GM19238 (cell line): ENCODE measurements around the gene FRMPD1.
"Not testable (repeated sequence)": the region's sequence is repeated elsewhere in the genome, so short reads cannot be mapped to it uniquely, and the experiment has no call there.

Experiments
- DNase-seq: peaks from one replicate; pipeline ENCODE4 v3.0.0; 2011; ENCODE audit warnings: low spot score; ENCODE audit not compliant: insufficient read length

Gene FRMPD1, protein sequence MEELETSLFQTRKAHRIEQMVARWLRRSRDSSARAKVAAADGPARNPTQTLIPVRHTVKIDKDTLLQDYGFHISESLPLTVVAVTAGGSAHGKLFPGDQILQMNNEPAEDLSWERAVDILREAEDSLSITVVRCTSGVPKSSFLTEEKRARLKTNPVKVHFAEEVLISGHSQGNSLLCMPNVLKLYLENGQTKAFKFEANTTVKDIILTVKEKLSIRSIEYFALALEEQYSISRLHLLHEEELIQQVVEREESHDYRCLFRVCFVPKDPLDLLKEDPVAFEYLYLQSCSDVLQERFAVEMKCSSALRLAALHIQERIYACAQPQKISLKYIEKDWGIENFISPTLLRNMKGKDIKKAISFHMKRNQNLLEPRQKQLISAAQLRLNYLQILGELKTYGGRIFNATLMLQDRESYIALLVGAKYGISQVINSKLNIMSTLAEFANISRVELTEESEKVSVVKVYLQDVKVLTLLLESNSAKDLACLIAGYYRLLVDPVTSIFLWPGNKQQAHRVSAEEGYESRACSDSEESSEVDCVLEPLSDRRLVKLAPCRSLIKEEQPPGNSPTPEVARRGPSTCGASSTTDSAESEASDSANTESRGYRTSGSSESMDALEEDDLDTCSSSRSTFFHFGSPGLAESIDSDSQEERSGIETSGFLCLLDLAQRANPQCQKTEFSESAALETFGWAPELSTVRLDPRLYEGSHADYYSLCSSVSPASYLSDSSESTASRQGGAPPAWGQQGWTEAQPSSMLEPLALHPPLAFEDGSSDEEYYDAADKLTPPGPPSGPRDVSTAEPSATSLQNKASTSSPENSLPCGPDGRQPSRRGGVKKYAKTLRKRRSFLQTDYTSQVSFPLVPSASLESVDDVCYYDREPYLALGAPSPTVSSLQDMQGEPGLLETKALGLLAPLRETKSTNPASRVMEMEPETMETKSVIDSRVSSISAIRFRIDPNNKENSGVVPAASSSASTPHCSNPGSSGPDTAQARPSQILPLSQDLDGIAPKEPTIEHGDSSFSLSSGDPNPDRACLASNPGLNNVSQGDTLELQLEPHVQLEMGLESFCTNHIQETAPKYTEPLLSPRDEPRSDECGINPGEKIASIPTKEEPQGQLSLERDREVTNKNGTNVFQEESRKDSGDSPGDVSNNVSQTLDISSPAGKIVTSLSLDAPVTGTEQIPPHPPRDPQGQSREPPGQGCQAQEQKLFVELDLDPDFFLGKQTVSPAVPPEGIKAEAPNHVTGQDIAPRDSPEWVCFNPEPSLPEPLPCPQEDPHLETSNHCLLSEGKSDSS (N-terminal part only)

DNA sequence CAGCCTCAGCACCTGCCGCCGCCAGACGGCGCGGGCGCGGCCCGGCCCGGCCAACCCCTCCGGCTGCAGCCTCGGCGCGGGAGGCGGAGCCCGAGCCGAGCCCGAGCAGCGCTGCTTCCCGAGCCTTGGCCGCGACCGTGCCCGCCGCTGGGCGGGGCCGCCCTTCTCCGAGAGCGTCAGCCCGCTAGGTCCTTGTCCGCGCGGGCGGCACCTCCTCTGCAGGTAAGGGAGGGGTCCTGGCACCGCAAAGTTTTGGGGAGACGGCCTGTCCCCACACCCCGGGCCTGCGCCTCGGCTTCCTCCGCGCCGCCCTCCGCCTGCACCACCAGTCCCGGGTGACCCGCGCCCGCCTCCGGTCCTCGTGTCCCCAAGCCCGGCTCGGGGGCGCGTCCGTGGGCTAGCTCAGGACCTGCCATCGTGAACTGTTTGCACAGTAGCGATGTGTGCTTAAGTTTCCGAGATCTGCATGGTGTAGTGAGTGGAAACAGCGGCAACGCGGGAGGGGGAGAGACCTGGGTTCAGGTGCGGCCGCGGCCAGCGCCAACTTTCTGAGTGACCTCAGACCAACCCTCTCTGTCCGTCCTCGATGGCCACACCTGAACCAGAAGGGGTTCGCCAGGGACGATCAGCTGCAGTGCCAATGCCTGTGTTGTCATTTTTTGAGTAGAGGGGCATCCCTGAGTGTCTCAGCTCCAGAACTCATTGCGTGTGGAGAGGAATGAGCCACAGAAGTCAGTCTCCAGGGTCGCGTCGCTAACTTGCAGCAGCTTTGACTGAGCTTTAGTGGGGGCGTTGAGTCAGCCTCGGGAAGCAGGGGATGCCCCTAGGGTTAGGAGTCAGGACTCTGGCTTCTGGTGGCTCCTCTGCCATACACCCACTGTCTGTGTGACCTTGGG lies at the start of gene FRMPD1:
Gene FRMPD1, plus strand, starts transcription at position 82 of the 896 bp plus-strand sequence. CDS start 41,688 bp downstream, outside the sequence.
- DNase-seq: peak; percentile 56

DNA sequence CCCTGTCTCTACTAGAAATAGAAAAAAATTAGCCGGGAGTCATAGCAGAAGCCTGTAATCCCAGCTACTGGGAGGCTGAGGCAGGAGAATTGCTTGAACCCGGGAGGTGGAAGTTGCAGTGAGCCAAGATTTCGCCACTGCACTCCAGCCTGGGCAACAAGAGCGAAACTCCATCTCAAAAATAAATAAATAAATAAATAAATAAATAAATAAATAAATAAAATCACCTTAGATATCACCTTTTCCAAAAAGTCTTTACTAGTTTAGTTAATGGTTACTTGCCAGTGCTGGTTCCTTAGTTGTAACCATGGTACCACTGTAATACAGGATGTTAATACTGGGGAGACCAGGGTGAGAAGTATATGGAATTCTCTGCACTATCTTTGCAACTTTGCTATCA lies 48.7 kb upstream of the FRMPD1 start:
- not testable (repeated sequence) for DNase-seq

DNA sequence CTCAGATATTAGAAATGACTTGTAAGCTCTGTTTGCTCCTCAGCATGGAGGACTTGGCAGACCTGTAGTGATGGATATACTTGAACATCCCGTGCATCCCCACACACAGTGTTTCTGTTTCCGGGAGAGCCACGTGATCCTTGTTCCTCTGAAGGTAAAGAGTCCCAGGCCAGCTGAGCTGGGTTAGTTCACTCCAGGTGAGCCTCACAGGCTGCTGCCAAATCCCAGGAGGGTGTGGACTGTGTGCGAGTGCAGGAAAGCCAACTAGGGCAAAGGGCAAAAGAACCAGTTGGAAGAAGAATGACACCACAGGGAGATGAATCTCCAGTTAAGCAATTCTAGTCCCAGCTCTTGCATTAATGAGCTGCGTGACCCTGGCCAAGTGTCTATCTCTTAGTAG lies 47.9 kb upstream of the FRMPD1 start:
- DNase-seq: no peak

DNA sequence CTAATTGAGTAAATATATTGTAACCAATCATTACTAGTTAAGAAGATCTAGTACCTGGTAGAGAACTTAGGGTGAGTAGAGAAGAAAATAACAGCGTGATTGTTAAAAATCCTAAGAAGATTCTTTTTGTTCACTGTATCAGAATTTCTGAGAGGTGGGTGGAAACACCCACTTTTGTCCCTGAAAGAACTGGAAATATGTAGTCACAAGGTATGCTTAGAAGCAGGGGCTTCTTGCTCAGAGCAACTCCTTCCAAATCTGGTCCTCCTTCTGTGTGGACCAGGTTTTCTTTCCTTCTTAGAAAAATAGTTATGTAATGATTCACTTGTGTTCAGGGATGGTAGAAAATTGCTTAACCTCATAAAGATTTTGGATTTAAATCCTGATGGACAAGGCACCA lies 46.5 kb upstream of the FRMPD1 start:
- DNase-seq: no peak

DNA sequence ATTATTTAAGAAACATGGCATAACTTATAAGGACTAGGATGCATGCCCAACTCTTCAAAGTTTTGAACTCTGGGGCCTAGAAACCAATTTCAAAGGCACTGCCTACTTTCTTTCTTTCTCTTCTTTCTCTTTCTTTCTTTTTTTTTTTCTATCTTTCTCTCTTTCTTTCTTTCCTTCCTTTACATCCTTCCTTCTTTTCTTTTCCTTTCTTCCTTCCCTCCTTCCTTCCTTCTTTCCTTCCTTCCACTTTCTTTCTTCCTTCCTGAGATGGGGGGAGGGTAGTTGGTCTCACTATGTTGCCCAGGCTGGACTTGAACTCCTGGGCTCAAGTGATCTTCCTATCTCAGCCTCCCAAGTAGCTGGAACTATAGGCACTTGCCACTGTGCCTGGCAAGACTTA lies 42.5 kb upstream of the FRMPD1 start:
- DNase-seq: no peak

DNA sequence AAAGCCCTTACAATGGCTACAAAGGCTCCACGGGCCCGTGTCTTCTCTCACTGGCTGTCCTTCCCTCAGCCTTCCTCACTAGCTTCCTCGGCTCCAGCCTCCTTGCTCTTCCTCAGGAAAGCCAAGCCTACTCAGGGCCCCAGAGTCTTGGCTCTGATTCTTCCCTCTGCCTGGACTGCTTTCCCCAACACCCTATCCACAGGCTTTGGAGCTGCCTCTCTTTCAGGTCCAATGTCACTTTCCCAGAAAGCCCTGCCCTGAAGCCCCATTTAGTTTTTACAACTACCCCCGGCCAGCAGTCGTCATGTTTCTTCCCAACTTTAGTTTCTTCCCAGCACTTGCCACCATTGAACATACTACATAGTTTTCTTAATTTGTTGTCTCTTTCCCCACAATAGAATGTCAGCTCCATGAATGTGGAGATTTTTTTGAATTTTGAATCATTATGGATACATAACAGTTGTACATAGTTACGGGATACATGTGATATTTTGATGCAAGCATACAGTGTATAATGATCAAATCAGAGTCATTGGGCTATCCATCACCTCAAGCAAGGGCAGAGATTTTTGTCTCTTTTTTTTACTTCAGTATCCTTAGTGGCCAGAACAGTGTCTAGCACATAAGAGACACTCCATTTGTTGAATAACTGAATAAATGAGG lies 40.9 kb upstream of the FRMPD1 start:
- DNase-seq: no peak

DNA sequence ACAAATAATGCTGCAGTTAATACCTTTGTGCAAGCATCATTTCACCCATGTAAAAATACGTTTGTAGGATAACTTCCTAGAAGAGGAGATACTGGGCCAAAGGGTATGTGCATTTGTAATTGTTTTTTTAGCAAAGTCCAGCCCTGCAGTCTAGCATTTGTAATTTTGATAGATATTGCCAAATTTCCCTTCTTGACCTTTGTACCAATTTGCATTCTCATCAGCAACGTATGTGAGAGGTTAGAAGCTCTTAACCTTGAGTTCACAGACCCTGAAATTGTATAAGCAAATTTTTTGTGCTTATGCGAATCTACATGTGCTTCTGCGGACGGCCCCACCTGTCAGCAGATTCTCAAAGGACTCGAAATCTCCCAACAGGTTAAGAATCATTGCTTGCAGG lies 39.7 kb upstream of the FRMPD1 start:
- DNase-seq: no peak

DNA sequence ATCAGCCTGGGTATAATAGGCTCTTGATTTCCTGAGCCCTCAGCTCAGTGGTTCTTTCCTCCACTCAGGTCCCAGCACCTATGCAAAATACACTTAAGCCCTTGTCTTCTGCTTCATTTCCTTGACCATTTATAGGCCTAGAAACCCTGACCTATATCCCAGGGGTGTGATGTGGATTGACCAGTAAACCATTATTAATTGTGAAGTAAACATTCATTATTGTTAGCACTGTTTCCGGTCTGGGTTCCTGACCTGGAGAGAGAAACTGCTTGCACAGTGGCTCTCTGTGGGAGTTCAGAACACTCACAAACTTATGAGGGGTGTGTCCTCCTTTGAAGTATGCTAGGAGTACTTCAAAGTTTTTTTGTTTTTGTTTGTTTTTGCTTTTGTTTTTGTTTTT lies 38.8 kb upstream of the FRMPD1 start:
- DNase-seq: no peak

DNA sequence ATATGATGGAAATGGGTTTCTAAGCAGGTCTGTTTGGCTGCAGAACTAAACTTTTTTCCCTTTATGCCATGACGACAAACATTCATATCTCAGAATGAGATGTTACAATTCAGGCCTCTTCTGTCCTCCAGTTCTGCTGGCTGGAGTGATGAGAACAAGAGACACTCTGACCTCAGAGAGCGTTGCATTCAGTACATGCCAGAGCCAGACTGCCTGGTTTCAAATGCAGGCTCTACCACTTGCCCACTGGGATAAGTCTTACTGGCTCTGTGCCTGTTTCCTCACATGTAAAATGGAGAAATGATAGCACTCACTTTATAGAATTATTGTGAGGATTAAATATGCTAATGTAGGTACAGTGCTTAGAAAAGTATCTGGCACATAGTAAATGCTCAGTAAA lies 33.6 kb upstream of the FRMPD1 start:
- no peak for DNase-seq

DNA sequence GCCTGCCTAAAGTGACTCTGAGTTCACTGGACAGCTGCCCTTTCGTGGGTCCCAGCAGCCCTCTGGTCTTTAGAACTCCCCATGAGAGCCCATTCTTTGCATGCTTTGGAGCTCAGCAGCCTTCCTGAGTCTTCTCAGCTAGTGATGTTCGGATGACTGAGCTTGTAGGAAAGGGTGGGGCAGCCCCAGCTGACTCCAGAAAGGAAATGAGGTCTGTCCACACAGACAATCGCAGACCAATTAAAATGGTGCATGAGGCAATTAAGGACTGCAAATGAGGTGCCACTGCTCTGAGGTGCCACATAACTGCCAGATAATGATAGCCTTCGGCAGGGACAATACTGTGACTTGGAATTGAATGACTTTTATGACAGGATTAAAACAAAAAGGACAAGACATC lies 32.9 kb upstream of the FRMPD1 start:
- no peak for DNase-seq

DNA sequence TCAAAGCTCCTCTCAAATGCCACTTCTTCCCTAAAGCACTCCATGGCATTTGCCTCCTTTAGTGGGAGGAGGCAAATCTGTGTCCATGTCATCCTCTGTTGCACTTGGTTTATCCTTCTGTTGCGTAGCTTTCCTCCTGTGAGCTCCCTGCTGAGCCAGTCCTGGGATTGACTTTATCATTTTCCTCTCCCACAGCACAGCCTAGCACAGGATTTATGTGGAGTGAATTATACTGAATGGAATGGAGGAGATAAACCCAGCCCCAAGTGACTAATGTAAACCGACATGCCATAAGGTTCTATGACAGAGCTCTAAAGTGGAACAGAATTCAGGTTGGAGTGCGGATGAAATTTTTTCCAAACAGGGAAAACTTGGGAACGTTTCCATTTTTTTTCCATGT lies 31.9 kb upstream of the FRMPD1 start:
- DNase-seq: no peak

DNA sequence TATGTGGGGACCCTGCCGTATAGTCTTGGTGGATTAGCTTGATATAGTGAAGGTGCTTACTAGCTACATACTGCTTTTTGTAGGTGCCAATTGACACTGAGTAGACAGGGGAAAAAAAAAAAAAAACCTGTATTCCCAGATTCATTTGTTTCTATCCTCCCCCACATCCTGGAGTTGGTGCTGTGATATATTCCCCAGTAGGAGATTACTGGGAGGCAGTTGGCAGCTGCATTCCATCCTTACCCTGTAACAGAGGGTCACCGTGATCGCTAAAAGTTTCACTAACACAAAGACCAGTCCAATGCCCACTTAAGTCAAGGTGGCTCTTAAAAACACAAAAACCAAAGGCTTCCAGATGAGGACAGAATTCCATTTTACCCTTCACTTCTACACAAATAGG lies 30.9 kb upstream of the FRMPD1 start:
- DNase-seq: no peak

DNA sequence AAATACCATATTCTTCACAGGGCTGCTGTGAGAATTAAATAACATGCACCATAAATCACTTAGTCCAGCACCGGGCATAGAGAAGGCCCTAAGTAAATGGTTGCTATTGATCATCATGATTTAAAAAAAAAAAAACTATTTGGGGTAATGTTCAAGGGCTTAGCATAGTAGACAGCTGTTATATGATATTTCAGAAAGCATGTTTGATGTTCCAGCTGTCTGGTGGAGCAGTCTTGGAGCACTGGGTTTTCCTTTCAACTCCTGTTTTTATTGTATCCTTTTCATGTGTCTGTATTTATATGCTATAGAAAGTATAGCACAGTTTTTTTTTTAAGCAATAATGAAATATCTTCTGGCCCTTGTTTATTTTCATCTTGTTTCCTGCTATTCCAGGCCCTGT lies 30.4 kb upstream of the FRMPD1 start:
- DNase-seq: no peak

DNA sequence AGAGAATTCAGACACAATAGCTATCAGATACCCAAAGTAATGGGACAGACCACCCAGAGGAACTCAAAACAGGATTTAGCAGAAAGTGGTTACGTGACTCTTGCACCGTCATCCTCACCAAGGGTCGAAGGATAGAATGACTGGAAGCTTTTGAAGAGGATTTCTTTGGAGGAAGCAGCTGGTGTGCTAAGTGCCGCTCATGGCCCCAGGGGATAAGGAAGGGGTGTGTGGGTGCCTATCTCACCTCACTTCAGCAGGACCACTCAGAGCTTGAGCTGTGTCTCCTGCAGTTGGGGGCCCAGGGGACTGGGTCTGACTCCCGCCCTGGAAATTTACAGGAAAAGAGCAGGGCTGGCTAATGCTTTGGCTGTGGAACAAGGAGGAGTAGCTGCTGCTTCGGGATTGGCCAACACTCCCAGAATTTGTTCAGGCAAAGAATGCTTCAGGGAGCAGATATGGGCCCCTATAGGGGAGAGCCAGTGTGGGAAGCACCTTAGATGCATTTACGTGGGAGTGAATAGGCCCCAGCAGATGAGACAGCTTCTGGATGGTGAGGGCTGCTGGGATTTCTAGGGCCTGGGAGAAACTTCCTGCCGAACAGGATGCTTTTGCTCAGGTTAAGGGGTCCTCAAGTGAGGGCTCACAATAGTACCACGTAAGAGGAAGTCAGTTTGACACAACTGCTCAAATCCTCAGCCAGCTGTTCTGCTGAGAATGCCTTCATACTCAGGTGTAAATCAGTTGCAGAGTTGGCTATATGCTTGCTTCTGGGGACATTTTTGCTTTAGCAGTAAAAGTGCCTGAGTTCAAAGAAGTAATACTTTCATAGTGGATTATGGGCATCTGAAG lies 29.3 kb upstream of the FRMPD1 start:
- no peak for DNase-seq

DNA sequence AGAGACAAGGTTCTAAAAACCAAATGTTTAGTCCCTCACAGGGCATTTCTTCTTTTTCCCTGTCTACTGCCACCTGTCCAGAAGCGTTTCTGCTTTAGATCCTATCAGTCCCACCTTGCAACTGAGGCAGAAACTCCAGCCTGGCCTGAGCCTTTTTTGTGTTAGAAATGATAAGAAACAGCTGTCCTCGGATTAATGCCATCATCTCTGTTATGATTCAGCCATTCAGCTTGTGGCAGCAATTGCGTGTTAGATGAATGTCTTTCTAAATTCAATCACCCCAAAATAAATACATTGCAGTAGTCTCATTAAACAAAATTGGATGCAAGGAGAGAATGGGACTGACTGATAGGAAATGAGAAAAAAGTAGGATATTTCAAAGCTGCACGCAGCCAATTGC lies 28.3 kb upstream of the FRMPD1 start:
- no peak for DNase-seq

DNA sequence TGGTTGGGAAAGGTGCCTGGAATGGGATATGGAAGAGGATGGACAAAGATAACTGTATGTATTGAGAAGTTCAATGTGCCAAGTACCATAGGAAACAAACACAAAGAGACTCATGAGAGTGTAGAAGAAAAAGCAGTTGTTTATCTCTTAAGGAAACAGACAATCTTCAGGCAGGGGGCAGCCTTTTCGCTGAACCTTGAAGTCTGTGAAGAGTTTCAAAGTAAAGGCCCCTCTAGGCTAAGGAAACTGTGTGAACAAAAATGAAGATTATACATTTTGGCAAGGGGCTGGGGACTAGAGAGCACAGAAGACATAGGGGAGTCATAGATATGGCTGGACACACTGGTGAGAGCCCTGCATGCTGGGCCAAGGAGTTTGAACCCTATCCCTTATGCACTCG lies 27.5 kb upstream of the FRMPD1 start:
- no peak for DNase-seq

DNA sequence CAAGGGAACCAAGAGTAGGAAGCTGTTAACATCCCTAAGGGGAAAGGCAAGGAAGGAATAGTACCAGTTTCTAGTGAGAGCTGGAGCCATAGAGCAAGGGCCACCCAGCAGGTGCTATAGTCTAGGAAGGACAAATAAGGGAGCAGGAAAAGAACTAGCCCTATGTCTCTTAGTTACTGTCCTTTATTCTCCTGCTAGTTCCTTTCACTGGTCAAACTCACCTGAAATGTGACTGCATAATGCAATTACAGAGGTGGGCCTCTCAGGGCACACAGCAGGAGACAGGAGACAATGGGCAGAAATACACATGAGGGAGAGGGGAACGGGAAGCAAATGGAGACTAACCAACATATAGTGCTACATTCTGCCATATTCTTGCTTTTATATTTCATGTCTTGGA lies 26.7 kb upstream of the FRMPD1 start:
- no peak for DNase-seq

DNA sequence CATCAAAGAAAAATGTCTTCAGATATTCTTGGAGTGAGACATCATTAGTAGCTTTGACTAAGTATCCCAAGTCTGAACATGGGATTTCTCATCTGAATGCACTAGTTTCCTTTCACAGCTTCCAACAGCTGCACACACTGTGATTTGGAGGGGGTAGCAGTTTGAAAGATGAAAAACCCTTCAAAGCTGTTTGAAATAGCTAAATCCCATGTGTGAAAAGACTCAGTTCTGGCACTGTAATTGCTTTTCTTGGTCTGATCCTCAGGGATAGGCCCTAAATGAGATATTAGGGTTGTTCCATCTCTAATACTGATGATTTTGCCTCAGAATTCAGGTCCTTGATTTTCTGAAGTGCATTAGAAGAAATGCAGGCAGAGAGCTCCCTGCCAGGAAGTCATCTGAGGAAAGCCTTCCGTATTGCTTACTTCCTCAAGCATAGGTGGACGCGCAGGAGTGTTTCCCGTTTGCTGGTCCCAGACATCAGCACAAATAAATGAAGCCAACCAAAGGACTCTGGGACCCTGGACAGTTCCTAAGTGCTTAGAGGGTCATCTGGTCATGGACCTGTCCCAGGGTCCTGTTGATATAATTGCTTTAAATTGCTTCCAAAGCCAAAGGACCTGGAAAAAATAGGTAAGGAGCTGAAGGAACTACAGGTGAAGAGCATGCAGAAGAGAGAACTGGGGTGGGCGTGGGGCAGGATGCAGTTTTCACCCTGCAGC lies 25.6 kb upstream of the FRMPD1 start:
- no peak for DNase-seq

DNA sequence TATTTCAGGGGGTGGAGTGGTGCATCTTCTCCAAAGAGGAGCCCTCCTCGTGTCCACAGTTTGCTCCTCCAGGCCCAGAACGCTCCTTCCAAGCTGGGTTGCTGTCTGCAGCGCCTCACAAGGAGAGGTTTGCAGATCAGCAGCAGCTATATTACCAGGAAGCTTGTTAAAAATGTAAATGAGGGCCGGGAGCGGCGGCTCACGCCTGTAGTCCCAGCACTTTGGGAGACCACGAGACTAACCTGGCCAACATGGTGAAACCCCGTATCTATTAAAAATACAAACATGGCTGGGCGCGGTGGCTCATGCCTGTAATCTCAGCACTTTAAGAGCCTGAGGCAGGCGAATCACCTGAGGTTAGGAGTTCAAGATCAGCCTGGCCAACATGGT lies 25.0 kb upstream of the FRMPD1 start:
- DNase-seq: no peak
